Measurements from ENCODE around the gene GNAI2. TPM values are rescaled to one million over a fixed set of nuclear protein-coding genes. Genes with fewer than 3 reads are reported as not detected.
"Not testable (repeated sequence)": the region's sequence is repeated elsewhere in the genome, so short reads cannot be mapped to it uniquely, and the experiment has no call there.

Gene GNAI2
- total RNA-seq, 6 experiments from 2014 or later = 532 to 617 (median 582) TPM

DNA sequence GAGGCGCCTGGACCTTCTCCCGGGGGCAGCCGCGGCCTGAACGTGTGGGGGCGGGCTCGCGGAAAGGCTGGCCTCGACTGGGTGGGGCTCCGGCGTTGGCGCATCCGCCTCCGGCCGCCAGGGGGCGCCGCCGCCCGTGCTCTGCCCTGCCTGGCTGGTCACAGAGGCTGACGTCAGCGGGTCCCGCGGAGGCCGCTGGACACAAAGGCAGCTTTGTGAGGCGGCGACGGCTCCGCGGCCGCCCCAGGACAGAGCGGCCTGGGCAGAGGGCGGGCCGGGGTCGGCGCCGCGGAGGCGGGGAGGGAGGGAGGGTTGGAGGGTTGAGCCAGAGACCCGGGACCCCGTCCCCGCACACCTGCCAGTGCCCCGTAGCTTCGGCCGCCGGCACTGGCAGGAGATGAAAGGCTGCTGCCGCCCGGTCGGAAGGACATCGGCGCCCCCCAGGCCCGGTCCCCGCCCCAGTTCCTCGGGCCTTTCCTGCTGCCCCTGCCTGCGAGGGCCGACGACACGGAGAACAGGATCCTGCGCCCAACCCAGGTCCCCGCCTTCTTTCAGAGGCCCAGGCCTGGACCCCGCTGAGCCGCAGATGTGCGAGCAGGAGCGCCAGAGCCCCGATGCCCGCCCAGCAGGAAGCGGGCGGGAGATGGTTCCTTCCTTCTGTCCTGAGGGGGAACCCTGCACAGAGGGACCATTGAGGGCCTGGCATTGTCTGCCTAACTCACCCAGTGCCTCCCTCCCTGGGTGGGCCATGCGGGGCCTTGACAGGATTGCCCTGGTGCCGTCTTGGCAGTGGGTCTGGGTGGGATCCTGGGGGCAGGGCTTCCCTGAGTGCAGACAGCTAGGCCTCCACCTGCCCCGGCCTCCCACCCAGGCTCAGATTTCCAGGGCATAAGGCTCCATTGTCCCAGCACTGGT is 24.3 kb downstream of the GNAI2 start:
- DNase-seq = peak; percentile 84
- no peaks in the 10 kb centered on the region for H3K9me3 Mint-ChIP-seq
- peak overlapping the region; percentile 76 for H3K27ac Mint-ChIP-seq
- H3K27me3 Mint-ChIP-seq (ENCODE audit: insufficient read depth) = peaks cover 2% of the 10 kb centered on the region; the same call in 1 of the 2 replicates
- H3K4me3 Mint-ChIP-seq = peak overlapping the region; percentile 22; the same call in 1 of the 2 replicates
- H3K4me1 Mint-ChIP-seq (ENCODE audit: low read depth) = peaks cover 29% of the 10 kb centered on the region
- H3K36me3 Mint-ChIP-seq (ENCODE audit: low read depth) = peaks cover 5% of the 10 kb centered on the region
- TF ChIP-seq, protein P1, sequence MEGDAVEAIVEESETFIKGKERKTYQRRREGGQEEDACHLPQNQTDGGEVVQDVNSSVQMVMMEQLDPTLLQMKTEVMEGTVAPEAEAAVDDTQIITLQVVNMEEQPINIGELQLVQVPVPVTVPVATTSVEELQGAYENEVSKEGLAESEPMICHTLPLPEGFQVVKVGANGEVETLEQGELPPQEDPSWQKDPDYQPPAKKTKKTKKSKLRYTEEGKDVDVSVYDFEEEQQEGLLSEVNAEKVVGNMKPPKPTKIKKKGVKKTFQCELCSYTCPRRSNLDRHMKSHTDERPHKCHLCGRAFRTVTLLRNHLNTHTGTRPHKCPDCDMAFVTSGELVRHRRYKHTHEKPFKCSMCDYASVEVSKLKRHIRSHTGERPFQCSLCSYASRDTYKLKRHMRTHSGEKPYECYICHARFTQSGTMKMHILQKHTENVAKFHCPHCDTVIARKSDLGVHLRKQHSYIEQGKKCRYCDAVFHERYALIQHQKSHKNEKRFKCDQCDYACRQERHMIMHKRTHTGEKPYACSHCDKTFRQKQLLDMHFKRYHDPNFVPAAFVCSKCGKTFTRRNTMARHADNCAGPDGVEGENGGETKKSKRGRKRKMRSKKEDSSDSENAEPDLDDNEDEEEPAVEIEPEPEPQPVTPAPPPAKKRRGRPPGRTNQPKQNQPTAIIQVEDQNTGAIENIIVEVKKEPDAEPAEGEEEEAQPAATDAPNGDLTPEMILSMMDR (IDR thresholded peaks at IDR 0.05) = peak; percentile 99

DNA sequence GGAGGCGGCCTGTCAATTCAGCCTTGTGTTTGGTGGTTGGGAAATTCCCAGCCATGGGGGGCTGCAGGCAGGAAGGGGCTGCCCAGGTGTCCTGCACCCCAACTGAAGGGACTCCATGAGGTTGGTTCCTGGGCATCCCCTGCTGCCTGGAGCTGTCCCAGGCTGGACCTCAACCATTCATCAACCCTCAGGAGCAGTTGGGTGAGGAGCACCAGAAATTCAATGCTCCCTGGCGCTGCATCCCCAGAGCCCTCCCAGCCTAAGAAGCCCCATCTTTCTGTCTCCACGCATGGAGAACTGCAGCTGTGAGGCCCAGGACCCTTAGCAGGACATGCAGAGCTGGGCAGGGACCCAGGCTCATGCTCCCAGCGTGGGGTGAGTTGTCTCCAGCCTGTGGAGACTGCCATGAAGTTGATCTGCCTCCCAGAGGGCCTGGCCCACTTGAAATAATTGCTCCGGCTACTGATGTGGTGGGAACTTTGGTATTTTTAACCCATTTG is 25.0 kb downstream of the GNAI2 start:
- peaks cover 5% of the 10 kb centered on the region for H3K36me3 Mint-ChIP-seq (ENCODE audit: low read depth)
- TF ChIP-seq, protein P1 (IDR thresholded peaks at IDR 0.05) = no peak
- peaks cover 35% of the 10 kb centered on the region for H3K4me1 Mint-ChIP-seq (ENCODE audit: low read depth)
- H3K9me3 Mint-ChIP-seq = no peaks in the 10 kb centered on the region
- no peak for DNase-seq
- peak overlapping the region; percentile 54 for H3K27ac Mint-ChIP-seq
- H3K4me3 Mint-ChIP-seq = no peak overlapping the region
- peaks cover 6% of the 10 kb centered on the region for H3K27me3 Mint-ChIP-seq (ENCODE audit: insufficient read depth)

DNA sequence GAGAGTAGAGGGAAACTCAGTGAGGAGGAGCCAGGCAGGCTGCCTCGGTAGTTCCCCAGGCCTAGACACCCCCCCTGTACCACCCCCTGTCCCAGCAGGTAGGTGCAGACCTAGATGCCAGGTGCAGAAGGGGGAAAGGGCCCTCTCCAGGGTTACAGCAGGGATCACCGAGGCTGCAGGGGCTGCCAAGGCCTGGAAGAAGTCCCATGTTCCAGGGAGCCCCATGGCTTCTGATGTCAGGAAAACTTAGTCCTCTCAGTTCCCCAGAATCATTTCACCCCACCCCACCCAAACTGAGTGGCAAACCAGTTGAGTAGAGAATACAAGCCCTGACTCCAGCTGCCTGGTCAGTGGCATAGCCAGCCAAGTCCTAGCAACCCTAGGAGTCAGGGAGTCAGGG is 25.5 kb downstream of the GNAI2 start:
- peaks cover 37% of the 10 kb centered on the region for H3K4me1 Mint-ChIP-seq (ENCODE audit: low read depth)
- peaks cover 5% of the 10 kb centered on the region for H3K36me3 Mint-ChIP-seq (ENCODE audit: low read depth)
- no peak for DNase-seq
- TF ChIP-seq, protein P1 (IDR thresholded peaks at IDR 0.05) = no peak
- H3K4me3 Mint-ChIP-seq = no peak overlapping the region
- H3K27ac Mint-ChIP-seq = peak overlapping the region; percentile 54
- peaks cover 7% of the 10 kb centered on the region for H3K27me3 Mint-ChIP-seq (ENCODE audit: insufficient read depth)
- no peaks in the 10 kb centered on the region for H3K9me3 Mint-ChIP-seq

DNA sequence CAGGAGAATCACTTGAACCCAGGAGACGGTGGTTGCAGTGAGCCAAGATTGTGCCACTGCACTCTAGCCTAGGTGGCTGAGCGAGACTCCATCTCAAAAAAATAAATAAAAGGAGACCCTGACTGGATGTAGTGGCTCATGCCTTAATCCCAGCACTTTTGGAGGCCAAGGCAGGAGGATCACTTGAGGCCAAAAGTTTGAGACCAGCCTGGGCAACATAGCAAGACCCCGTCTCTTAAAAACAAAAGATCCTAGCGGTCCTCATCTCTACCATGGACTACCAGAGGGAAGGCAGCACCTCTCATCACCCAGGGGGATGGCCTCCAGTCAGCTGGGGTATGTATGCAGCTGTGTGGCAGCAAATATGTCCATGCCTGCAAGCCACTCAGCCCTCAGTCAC is 26.2 kb downstream of the GNAI2 start:
- H3K9me3 Mint-ChIP-seq; H3K36me3 Mint-ChIP-seq (ENCODE audit: low read depth); DNase-seq; H3K4me3 Mint-ChIP-seq; H3K27me3 Mint-ChIP-seq (ENCODE audit: insufficient read depth): not testable (repeated sequence)
- H3K27ac Mint-ChIP-seq = peak overlapping the region; percentile 90
- H3K4me1 Mint-ChIP-seq (ENCODE audit: low read depth) = peaks cover 37% of the 10 kb centered on the region

DNA sequence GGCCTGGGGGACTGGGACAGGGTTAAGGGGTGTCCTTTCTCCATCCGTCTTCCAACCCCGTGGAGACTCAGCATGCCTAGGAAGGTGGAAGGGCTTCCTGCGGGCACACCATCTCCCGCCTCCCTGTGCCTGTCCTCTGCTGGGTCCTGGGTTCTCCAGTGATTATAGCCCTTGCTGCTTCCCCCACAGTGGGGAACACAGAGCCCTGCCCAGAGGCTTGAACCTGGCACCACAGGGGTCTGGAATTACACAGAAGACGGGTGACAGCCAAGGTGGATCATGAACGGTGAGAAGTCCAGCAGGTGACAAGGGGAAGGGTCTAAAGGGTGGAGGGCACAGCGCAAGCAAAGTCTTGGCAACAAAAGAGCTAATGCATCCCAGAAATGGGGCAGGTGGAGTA is 26.8 kb downstream of the GNAI2 start:
- Mint-ChIP-seq H3K4me1 (ENCODE audit: low read depth) (peaks cover 43% of the 10 kb centered on the region), H3K4me3 (no peak overlapping the region), H3K36me3 (ENCODE audit: low read depth) (no peaks in the 10 kb centered on the region), H3K27me3 (ENCODE audit: insufficient read depth) (peaks cover 8% of the 10 kb centered on the region), H3K9me3 (no peaks in the 10 kb centered on the region), H3K27ac (peak overlapping the region; percentile 90)
- DNase-seq = no peak
- TF ChIP-seq, protein P1 (IDR thresholded peaks at IDR 0.05) = no peak
